Measurements from ENCODE around the gene SLC35B2. TPM values are rescaled to one million over a fixed set of nuclear protein-coding genes. Genes with fewer than 3 reads are reported as not detected.

SLC35B2 gene
- total and polyA plus RNA-seq, 9 of the 15 experiments (the other 6 are each of a cell fraction or from before 2014, with no cell fraction given), result 14.5 to 59.1 (median 47.1) TPM

- TF ChIP-seq TFAP4 (CRISPR knock-in tag; IDR thresholded peaks at IDR 0.05; ENCODE audit: borderline replicate concordance), result peak; percentile 74; the same call in 1 of the 2 replicates
Observed at GRCh38 chr6:44257025-44257752, at the start of gene SLC35B2 (continued).

- FAIRE-seq (no peak), ATAC-seq (no peak), DNase-seq (ENCODE audit: extremely low read depth in 1 of 4, low spot score in 3 of 4) (no peak)
- no peak overlapping the region for H2AFZ ChIP-seq (ENCODE audit: low read depth, low read length)
- no peaks in the 10 kb centered on the region for H3K27me3 ChIP-seq (ENCODE audit: control insufficient read depth in 2 of 2, insufficient read depth in 2 of 2, low read length in 2 of 2)
- WGBS (ENCODE audit: insufficient coverage, low coverage, missing lambda C conversion rate), result 89% methylated on average over 8 of the region's 8 CpGs
- no TSS peak for BruUV-seq (replicated peaks)
- ChIA-PET POLR2A (interaction anchor here (0.6 to 11.9 kb wide), 6 partner anchors 11 to 81 kb away, joined by 3 to 116 read pairs (median 3); partner anchors contain the start of gene CDC5L), CTCF (ENCODE audit: low intra/inter-chr PET ratio) (no interaction called here)
- H3K9ac ChIP-seq (ENCODE audit: insufficient read depth in 1 of 2, low read depth in 2 of 2, low read length in 2 of 2), result peak overlapping the region in 1 of 2 experiments; percentile 56; a peak in 1 of 4 replicates
- intact Hi-C loops (cut with micrococcal nuclease) (no loop called here), in situ Hi-C loops (cut with MboI) (no loop called here)
- H3K9me1 ChIP-seq (ENCODE audit: control insufficient read depth, insufficient read depth, low read length), result no peaks in the 10 kb centered on the region
- H3K79me2 ChIP-seq (ENCODE audit: control insufficient read depth, insufficient read depth, low read length), result peaks cover under 1% of the 10 kb centered on the region; the same call in 1 of the 3 replicates
- H3K4me3 ChIP-seq, result no peak overlapping the region
- peaks cover 2 to 17% of the 10 kb centered on the region in 2 experiments; a peak in 3 of 5 replicates for H3K4me1 ChIP-seq (replicated peaks in 1 of 2; ENCODE audit: control insufficient read depth in 2 of 2, insufficient read depth in 2 of 2, low read length in 2 of 2)
- H4K20me1 ChIP-seq (replicated peaks; ENCODE audit: control insufficient read depth, insufficient read depth, low read length), result no peaks in the 10 kb centered on the region; the same call in 1 of the 2 replicates
- no peak overlapping the region for H3K4me2 ChIP-seq (ENCODE audit: insufficient read depth, low read length)
- TF ChIP-seq CHD1 (IDR thresholded peaks at IDR 0.05; ENCODE audit: low read length) (no peak), MYBL2 (IDR thresholded peaks at IDR 0.05; ENCODE audit: low read depth) (no peak), MYBL2 (CRISPR knock-in tag; IDR thresholded peaks at IDR 0.05; ENCODE audit: borderline replicate concordance) (no peak), SRSF3 (IDR thresholded peaks at IDR 0.05; ENCODE audit: insufficient read depth, low read length) (no peak), FOXM1 (IDR thresholded peaks at IDR 0.05; ENCODE audit: low read depth) (no peak), FOXM1 (CRISPR knock-in tag; IDR thresholded peaks at IDR 0.05; ENCODE audit: low read depth) (no peak), ESRRA (IDR thresholded peaks at IDR 0.05; ENCODE audit: borderline replicate concordance, low read depth) (no peak), ZNF134 (CRISPR knock-in tag; conservative IDR thresholded peaks at IDR 0.05) (no peak), GABPA (tag; conservative IDR thresholded peaks at IDR 0.05; ENCODE audit: low read depth) (no peak), ZNF655 (CRISPR knock-in tag; IDR thresholded peaks at IDR 0.05) (no peak), SMAD4 (CRISPR knock-in tag; conservative IDR thresholded peaks at IDR 0.05) (no peak), NR1H2 (CRISPR knock-in tag; IDR thresholded peaks at IDR 0.05) (no peak), WHSC1 (IDR thresholded peaks at IDR 0.05; ENCODE audit: low read length) (no peak), DLX4 (CRISPR knock-in tag; IDR thresholded peaks at IDR 0.05) (no peak)
- H3K36me3 ChIP-seq (ENCODE audit: control insufficient read depth, insufficient read depth, low read length), result peaks cover 93% of the 10 kb centered on the region
- H3K9me3 ChIP-seq (replicated peaks; ENCODE audit: control insufficient read depth, insufficient read depth, low read depth, low read length), result no peaks in the 10 kb centered on the region
- H3K27ac ChIP-seq (ENCODE audit: extremely low read depth, low read depth, low read length), result no peak overlapping the region
Observed at GRCh38 chr6:44306710-44307109, 49.4 kb upstream of the SLC35B2 start.

All from K562 (cell line).